Measurements from ENCODE around the gene TMEM106C.

GRCh38 chr12:47955059-47955458, 8.3 kb upstream of the TMEM106C start:
- TF ChIP-seq, protein P1, sequence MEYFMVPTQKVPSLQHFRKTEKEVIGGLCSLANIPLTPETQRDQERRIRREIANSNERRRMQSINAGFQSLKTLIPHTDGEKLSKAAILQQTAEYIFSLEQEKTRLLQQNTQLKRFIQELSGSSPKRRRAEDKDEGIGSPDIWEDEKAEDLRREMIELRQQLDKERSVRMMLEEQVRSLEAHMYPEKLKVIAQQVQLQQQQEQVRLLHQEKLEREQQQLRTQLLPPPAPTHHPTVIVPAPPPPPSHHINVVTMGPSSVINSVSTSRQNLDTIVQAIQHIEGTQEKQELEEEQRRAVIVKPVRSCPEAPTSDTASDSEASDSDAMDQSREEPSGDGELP (IDR thresholded peaks at IDR 0.05; ENCODE audit: borderline replicate concordance, low read depth), result no peak
- no peak for TF ChIP-seq ELF1 (CRISPR knock-in tag; IDR thresholded peaks at IDR 0.05)
- no peak for TF ChIP-seq ATF7 (IDR thresholded peaks at IDR 0.05)
- no peak for TF ChIP-seq ATF7 (CRISPR knock-in tag; IDR thresholded peaks at IDR 0.05)

Data from HepG2 (cell line).